Activated T-cell treated with anti-CD3 and anti-CD28 coated beads, Interleukin-2, amount 50 U/mL, for 24 hours (primary cell): Measurements from ENCODE around the gene DSG3.

Source experiments
- DNase-seq: peaks from one replicate; pipeline ENCODE4 v3.0.0-alpha.2; 2020
- H3K27ac Mint-ChIP-seq: 2 replicates; pipeline ENCODE4 v1.8.0; 2020; ENCODE audit warnings: mild to moderate bottlenecking, mixed read lengths
- H3K27me3 Mint-ChIP-seq: 2 replicates; pipeline ENCODE4 v1.8.0; 2020; ENCODE audit warnings: mixed read lengths
- H3K36me3 Mint-ChIP-seq: 2 replicates; pipeline ENCODE4 v1.8.0; 2020; ENCODE audit warnings: low read depth, mixed read lengths
- H3K4me1 Mint-ChIP-seq: 2 replicates; pipeline ENCODE4 v1.8.0; 2020; ENCODE audit warnings: low read depth, mixed read lengths
- H3K4me3 Mint-ChIP-seq: 2 replicates; pipeline ENCODE4 v1.8.0; 2020; ENCODE audit warnings: mild to moderate bottlenecking, moderate library complexity, mixed read lengths
- H3K9me3 Mint-ChIP-seq: 2 replicates; pipeline ENCODE4 v1.8.0; 2020; ENCODE audit warnings: mixed read lengths

Gene DSG3

GRCh38 chr18:31420524-31420923 is 27.0 kb upstream of the DSG3 start:
- Mint-ChIP-seq H3K27me3 (no peaks in the 10 kb centered on the region), H3K4me1 (no peaks in the 10 kb centered on the region), H3K9me3 (peaks cover 2% of the 10 kb centered on the region), H3K27ac (no peak overlapping the region), H3K36me3 (no peaks in the 10 kb centered on the region), H3K4me3 (no peak overlapping the region)
- DNase-seq, result no peak

GRCh38 chr18:31424383-31424988 is 23.1 kb upstream of the DSG3 start:
- no peak overlapping the region for H3K27ac Mint-ChIP-seq
- H3K4me1 Mint-ChIP-seq, result no peaks in the 10 kb centered on the region
- H3K4me3 Mint-ChIP-seq, result no peak overlapping the region
- no peaks in the 10 kb centered on the region for H3K27me3 Mint-ChIP-seq
- no peaks in the 10 kb centered on the region for H3K36me3 Mint-ChIP-seq
- no peak for DNase-seq
- no peaks in the 10 kb centered on the region for H3K9me3 Mint-ChIP-seq

GRCh38 chr18:31426021-31426420 is 21.5 kb upstream of the DSG3 start:
- no peak overlapping the region for H3K4me3 Mint-ChIP-seq
- no peak for DNase-seq
- no peaks in the 10 kb centered on the region for H3K36me3 Mint-ChIP-seq
- no peak overlapping the region for H3K27ac Mint-ChIP-seq
- H3K4me1 Mint-ChIP-seq, result no peaks in the 10 kb centered on the region
- H3K9me3 Mint-ChIP-seq, result no peaks in the 10 kb centered on the region
- no peaks in the 10 kb centered on the region for H3K27me3 Mint-ChIP-seq

- H3K27me3 Mint-ChIP-seq, result no peaks in the 10 kb centered on the region
- DNase-seq, result no peak
- no peaks in the 10 kb centered on the region for H3K4me1 Mint-ChIP-seq
- H3K9me3 Mint-ChIP-seq, result no peaks in the 10 kb centered on the region
- no peak overlapping the region for H3K4me3 Mint-ChIP-seq
- H3K36me3 Mint-ChIP-seq, result no peaks in the 10 kb centered on the region
- no peak overlapping the region for H3K27ac Mint-ChIP-seq
Observed at GRCh38 chr18:31426871-31427406, 20.6 kb upstream of the DSG3 start.

GRCh38 chr18:31428211-31428610 is 19.3 kb upstream of the DSG3 start:
- Mint-ChIP-seq H3K27ac (no peak overlapping the region), H3K27me3 (no peaks in the 10 kb centered on the region), H3K9me3 (no peaks in the 10 kb centered on the region), H3K4me3 (no peak overlapping the region), H3K4me1 (no peaks in the 10 kb centered on the region), H3K36me3 (no peaks in the 10 kb centered on the region)
- DNase-seq, result no peak

GRCh38 chr18:31429623-31430022 is 17.9 kb upstream of the DSG3 start:
- H3K36me3 Mint-ChIP-seq, result no peaks in the 10 kb centered on the region

GRCh38 chr18:31430072-31430471 is 17.5 kb upstream of the DSG3 start:
- H3K36me3 Mint-ChIP-seq, result no peaks in the 10 kb centered on the region
- H3K27ac Mint-ChIP-seq, result no peak overlapping the region
- DNase-seq, result no peak
- H3K4me3 Mint-ChIP-seq, result no peak overlapping the region
- no peaks in the 10 kb centered on the region for H3K4me1 Mint-ChIP-seq
- no peaks in the 10 kb centered on the region for H3K27me3 Mint-ChIP-seq
- H3K9me3 Mint-ChIP-seq, result no peaks in the 10 kb centered on the region

More at GRCh38 chr18:31429623-31430022, 17.9 kb upstream of the DSG3 start:
- Mint-ChIP-seq H3K27ac (no peak overlapping the region), H3K4me3 (no peak overlapping the region), H3K4me1 (no peaks in the 10 kb centered on the region), H3K9me3 (no peaks in the 10 kb centered on the region), H3K27me3 (no peaks in the 10 kb centered on the region)
- DNase-seq, result no peak

GRCh38 chr18:31430554-31430953 is 17.0 kb upstream of the DSG3 start:
- no peak overlapping the region for H3K27ac Mint-ChIP-seq
- H3K27me3 Mint-ChIP-seq, result no peaks in the 10 kb centered on the region
- H3K9me3 Mint-ChIP-seq, result no peaks in the 10 kb centered on the region
- DNase-seq, result no peak
- no peaks in the 10 kb centered on the region for H3K4me1 Mint-ChIP-seq
- no peak overlapping the region for H3K4me3 Mint-ChIP-seq
- H3K36me3 Mint-ChIP-seq, result no peaks in the 10 kb centered on the region

- Mint-ChIP-seq H3K27ac (no peak overlapping the region), H3K4me1 (no peaks in the 10 kb centered on the region), H3K9me3 (no peaks in the 10 kb centered on the region), H3K4me3 (no peak overlapping the region), H3K36me3 (no peaks in the 10 kb centered on the region), H3K27me3 (no peaks in the 10 kb centered on the region)
- DNase-seq, result no peak
Observed at GRCh38 chr18:31432316-31432715, 15.2 kb upstream of the DSG3 start.

- Mint-ChIP-seq H3K9me3 (no peaks in the 10 kb centered on the region), H3K4me3 (no peak overlapping the region), H3K4me1 (no peaks in the 10 kb centered on the region), H3K27ac (no peak overlapping the region), H3K27me3 (no peaks in the 10 kb centered on the region), H3K36me3 (no peaks in the 10 kb centered on the region)
- no peak for DNase-seq
Observed at GRCh38 chr18:31436825-31437224, 10.7 kb upstream of the DSG3 start.

- Mint-ChIP-seq H3K27ac (no peak overlapping the region), H3K27me3 (no peaks in the 10 kb centered on the region), H3K4me1 (no peaks in the 10 kb centered on the region), H3K9me3 (no peaks in the 10 kb centered on the region), H3K36me3 (no peaks in the 10 kb centered on the region), H3K4me3 (no peak overlapping the region)
- DNase-seq, result no peak
Observed at GRCh38 chr18:31438402-31438801, 9.1 kb upstream of the DSG3 start.

GRCh38 chr18:31439807-31440325 is 7.7 kb upstream of the DSG3 start:
- no peak overlapping the region for H3K4me3 Mint-ChIP-seq

GRCh38 chr18:31440787-31441186 is 6.8 kb upstream of the DSG3 start:
- DNase-seq, result no peak
- H3K27me3 Mint-ChIP-seq, result no peaks in the 10 kb centered on the region
- no peaks in the 10 kb centered on the region for H3K4me1 Mint-ChIP-seq
- H3K9me3 Mint-ChIP-seq, result no peaks in the 10 kb centered on the region
- H3K4me3 Mint-ChIP-seq, result no peak overlapping the region
- no peaks in the 10 kb centered on the region for H3K36me3 Mint-ChIP-seq
- no peak overlapping the region for H3K27ac Mint-ChIP-seq

More at GRCh38 chr18:31439807-31440325, 7.7 kb upstream of the DSG3 start:
- Mint-ChIP-seq H3K9me3 (no peaks in the 10 kb centered on the region), H3K27me3 (no peaks in the 10 kb centered on the region), H3K36me3 (no peaks in the 10 kb centered on the region), H3K4me1 (no peaks in the 10 kb centered on the region), H3K27ac (no peak overlapping the region)
- DNase-seq, result no peak

GRCh38 chr18:31441493-31441892 is 6.0 kb upstream of the DSG3 start:
- Mint-ChIP-seq H3K27me3 (no peaks in the 10 kb centered on the region), H3K36me3 (no peaks in the 10 kb centered on the region), H3K4me1 (no peaks in the 10 kb centered on the region), H3K4me3 (no peak overlapping the region), H3K9me3 (no peaks in the 10 kb centered on the region), H3K27ac (no peak overlapping the region)
- no peak for DNase-seq

- no peaks in the 10 kb centered on the region for H3K27me3 Mint-ChIP-seq
- H3K36me3 Mint-ChIP-seq, result no peaks in the 10 kb centered on the region
- no peak overlapping the region for H3K4me3 Mint-ChIP-seq
- no peaks in the 10 kb centered on the region for H3K9me3 Mint-ChIP-seq
- H3K4me1 Mint-ChIP-seq, result no peaks in the 10 kb centered on the region
- no peak for DNase-seq
- H3K27ac Mint-ChIP-seq, result no peak overlapping the region
Observed at GRCh38 chr18:31444142-31444541, 3.4 kb upstream of the DSG3 start.

GRCh38 chr18:31445908-31446307 is 1.6 kb upstream of the DSG3 start:
- no peak overlapping the region for H3K27ac Mint-ChIP-seq
- no peak overlapping the region for H3K4me3 Mint-ChIP-seq
- no peaks in the 10 kb centered on the region for H3K4me1 Mint-ChIP-seq
- no peaks in the 10 kb centered on the region for H3K36me3 Mint-ChIP-seq
- no peaks in the 10 kb centered on the region for H3K27me3 Mint-ChIP-seq
- DNase-seq, result no peak
- no peaks in the 10 kb centered on the region for H3K9me3 Mint-ChIP-seq
